ENCODE measurements around the gene ANK3.

- TF ChIP-seq GATA2 (IDR thresholded peaks at IDR 0.05; ENCODE audit: low read depth, low read length) = no peak
- no peak for TF ChIP-seq GATA3 (IDR thresholded peaks at IDR 0.05; ENCODE audit: low read depth, low read length)
Measured at GRCh38 chr10:60140651-60141632, 248.7 kb downstream of the ANK3 start.
